WI38 (cell line): ENCODE data around the gene GOLGA7B.

ENCODE experiments used
- H3K4me3 ChIP-seq: 2 replicates; pipeline ENCODE4 v1.5.1; 2011; ENCODE audit warnings: low read depth, mild to moderate bottlenecking, control low read depth, low read length
- CTCF ChIP-seq: IDR thresholded peaks from 2 replicates; pipeline ENCODE4 v1.5.1; 2012; ENCODE audit warnings: low read depth, mild to moderate bottlenecking, control low read depth, low read length

GOLGA7B gene

GRCh38 chr10:97869091-97870042, 19.7 kb downstream of the GOLGA7B start:
- H3K4me3 ChIP-seq = no peak overlapping the region
- peak; percentile 56 for TF ChIP-seq CTCF

- no peak for TF ChIP-seq CTCF
- no peak overlapping the region for H3K4me3 ChIP-seq
Measured at GRCh38 chr10:97870990-97871389, 21.3 kb downstream of the GOLGA7B start.

GRCh38 chr10:97873569-97873968, 23.9 kb downstream of the GOLGA7B start:
- no peak for TF ChIP-seq CTCF
- no peak overlapping the region for H3K4me3 ChIP-seq

- TF ChIP-seq CTCF = no peak
- no peak overlapping the region for H3K4me3 ChIP-seq
Measured at GRCh38 chr10:97874332-97874731, 24.7 kb downstream of the GOLGA7B start.

GRCh38 chr10:97875391-97875790, 25.7 kb downstream of the GOLGA7B start:
- no peak for TF ChIP-seq CTCF
- no peak overlapping the region for H3K4me3 ChIP-seq

- H3K4me3 ChIP-seq = no peak overlapping the region
- TF ChIP-seq CTCF = no peak
Measured at GRCh38 chr10:97876402-97876801, 26.8 kb downstream of the GOLGA7B start.

- no peak for TF ChIP-seq CTCF
Measured at GRCh38 chr10:97879241-97879640, 29.6 kb downstream of the GOLGA7B start.

More at GRCh38 chr10:97879241-97879640, 29.6 kb downstream of the GOLGA7B start:
- no peak overlapping the region for H3K4me3 ChIP-seq
